H1 (cell line): ENCODE measurements around the gene TOB2. TPM values are rescaled to one million over a fixed set of nuclear protein-coding genes. Genes with fewer than 3 reads are reported as not detected.

Experiments used
- CTCF ChIA-PET: fragments of 300-600 bp; sonication (Branson Sonifier 250); formaldehyde crosslinking; loops from one replicate; lab custom pipeline; 2021; ENCODE audit not compliant: partially characterized antibody; lab: Charles Lee
- POLR2A ChIA-PET: fragments of 300-600 bp; sonication (Branson Sonifier 250); formaldehyde crosslinking; loops from one replicate; lab custom pipeline; 2021; ENCODE audit warnings: inconsistent platforms; ENCODE audit not compliant: partially characterized antibody; lab: Charles Lee
- DNase-seq, 2 experiments: peaks; one replicate each; pipeline versions ENCODE4 v3.0.0 to v3.0.0-alpha.2; 2010 to 2022; ENCODE audit warnings: low spot score in 2 of 2, low read depth in 1 of 2, mixed read lengths in 1 of 2
- FAIRE-seq: peaks from 2 replicates; lab custom pipeline; 2011; peaks lifted over from hg19 to GRCh38; lab: Jason Lieb, UNC
- H2AFZ ChIP-seq: 2 replicates; pipeline ENCODE4 v1.8.1; 2012; ENCODE audit warnings: low read length, inconsistent platforms
- H2AK5ac ChIP-seq: 2 replicates; pipeline ENCODE4 v1.6.1; 2013; ENCODE audit warnings: low read depth, low read length
- H2BK120ac ChIP-seq: replicated peaks from 2 replicates; pipeline ENCODE3; 2013; ENCODE audit warnings: low read depth, low read length, inconsistent platforms
- H2BK12ac ChIP-seq: 2 replicates; pipeline ENCODE4 v1.6.1; 2013; ENCODE audit warnings: low read depth, low read length
- H2BK15ac ChIP-seq: 2 replicates; pipeline ENCODE4 v1.6.1; 2013; ENCODE audit warnings: low read length
- H2BK20ac ChIP-seq: 2 replicates; pipeline ENCODE4 v1.6.1; 2013; ENCODE audit warnings: low read length
- H2BK5ac ChIP-seq: 2 replicates; pipeline ENCODE4 v1.6.1; 2013; ENCODE audit warnings: low read depth, low read length
- H3K14ac ChIP-seq: 2 replicates; pipeline ENCODE4 v1.6.1; 2013; ENCODE audit warnings: inconsistent platforms; ENCODE audit not compliant: insufficient read length
- H3K18ac ChIP-seq: 2 replicates; pipeline ENCODE4 v1.6.1; 2013; ENCODE audit warnings: low read length; ENCODE audit errors: extremely low read depth
- H3K23ac ChIP-seq: 2 replicates; pipeline ENCODE4 v1.6.1; 2013; ENCODE audit warnings: inconsistent platforms; ENCODE audit not compliant: insufficient read length
- H3K23me2 ChIP-seq: 2 replicates; pipeline ENCODE4 v1.6.1; 2013; ENCODE audit warnings: low read depth, low read length
- H3K27ac ChIP-seq: 2 replicates; pipeline ENCODE4 v1.6.1; 2011; ENCODE audit warnings: low read depth, low read length, inconsistent platforms
- H3K27me3 ChIP-seq, 4 experiments: replicated peaks in 1 of 4; 1 replicate in 1 of 4; 2 replicates in 3 of 4; pipeline versions ENCODE4 v1.6.1 to v1.8.1; 2011 to 2013; ENCODE audit warnings: low read length in 3 of 4, mild to moderate bottlenecking in 3 of 4, inconsistent platforms in 2 of 4, mixed read lengths in 2 of 4, moderate library complexity in 1 of 4; ENCODE audit not compliant: control insufficient read depth in 3 of 4, insufficient read depth in 3 of 4; ENCODE audit errors: extremely low read depth in 1 of 4
- H3K36me3 ChIP-seq, 4 experiments: 2 replicates each; pipeline versions ENCODE4 v1.6.1 to v1.8.1; 2011 to 2013; ENCODE audit warnings: mild to moderate bottlenecking in 4 of 4, low read length in 3 of 4, moderate library complexity in 2 of 4, control low read depth in 1 of 4, inconsistent platforms in 1 of 4; ENCODE audit not compliant: insufficient read depth in 4 of 4, control insufficient read depth in 2 of 4
- H3K4ac ChIP-seq: replicated peaks from 2 replicates; pipeline ENCODE3; 2013; ENCODE audit warnings: low read length, low read depth, mixed read lengths, inconsistent platforms; ENCODE audit not compliant: insufficient read length
- H3K4me1 ChIP-seq, 4 experiments: replicated peaks in 1 of 4; 1 replicate in 1 of 4; 2 replicates in 3 of 4; pipeline versions ENCODE4 v1.6.1 to v1.8.1; 2011 to 2013; ENCODE audit warnings: low read length in 3 of 4, inconsistent platforms in 2 of 4, mixed read lengths in 1 of 4; ENCODE audit not compliant: insufficient read depth in 4 of 4, control insufficient read depth in 3 of 4
- H3K4me2 ChIP-seq, 2 experiments: 2 replicates each; pipeline versions ENCODE4 v1.6.1 to v1.8.1; 2011 to 2013; ENCODE audit warnings: low read depth in 2 of 2, low read length in 2 of 2, control low read depth in 1 of 2, inconsistent platforms in 1 of 2, mild to moderate bottlenecking in 1 of 2; ENCODE audit not compliant: insufficient read depth in 1 of 2
- H3K4me3 ChIP-seq, 4 experiments: fragments of 200-600, 300-600 bp in 1 of 4; sonication (generic), shearing (Covaris generic), sonication (Bioruptor Twin) in 1 of 4; 2 replicates each; pipeline versions ENCODE4 v1.5.1 to v1.8.1; 2011 to 2016; ENCODE audit warnings: low read length in 4 of 4, low read depth in 3 of 4, control low read depth in 2 of 4, inconsistent platforms in 2 of 4, mild to moderate bottlenecking in 2 of 4, mixed read lengths in 1 of 4, moderate library complexity in 1 of 4; ENCODE audit not compliant: insufficient read depth in 2 of 4; ENCODE audit errors: extremely low read depth in 1 of 4
- H3K56ac ChIP-seq: replicated peaks from 2 replicates; pipeline ENCODE3; 2013; ENCODE audit warnings: low read depth, mild to moderate bottlenecking, mixed read lengths, low read length, inconsistent platforms; ENCODE audit not compliant: insufficient read length
- H3K79me1 ChIP-seq: 2 replicates; pipeline ENCODE4 v1.6.1; 2013; ENCODE audit warnings: low read depth, low read length, control low read depth
- H3K79me2 ChIP-seq, 2 experiments: 2 replicates each; pipeline versions ENCODE4 v1.6.1 to v1.8.1; 2012 to 2013; ENCODE audit warnings: low read length in 2 of 2, mild to moderate bottlenecking in 2 of 2, inconsistent platforms in 1 of 2; ENCODE audit not compliant: insufficient read depth in 2 of 2, control insufficient read depth in 1 of 2
- H3K9ac ChIP-seq, 4 experiments: replicated peaks in 1 of 4; 1 replicate in 1 of 4; 2 replicates in 3 of 4; pipeline versions ENCODE4 v1.6.1 to v1.8.1; 2011 to 2013; ENCODE audit warnings: low read depth in 3 of 4, low read length in 3 of 4, control low read depth in 2 of 4, mild to moderate bottlenecking in 2 of 4, moderate library complexity in 2 of 4, inconsistent platforms in 1 of 4; ENCODE audit errors: extremely low read depth in 1 of 4
- H3K9me3 ChIP-seq, 2 experiments: 2 replicates each; pipeline versions ENCODE4 v1.6.1 to v1.8.1; 2012 to 2013; ENCODE audit warnings: mild to moderate bottlenecking in 2 of 2, moderate library complexity in 2 of 2, control low read depth in 1 of 2, inconsistent platforms in 1 of 2, low read depth in 1 of 2, low read length in 1 of 2, mixed read lengths in 1 of 2; ENCODE audit not compliant: insufficient read depth in 2 of 2
- H4K20me1 ChIP-seq, 2 experiments: replicated peaks in 1 of 2; 2 replicates each; pipeline versions ENCODE3 to v1.8.1; 2011 to 2013; ENCODE audit warnings: inconsistent platforms in 2 of 2, low read length in 2 of 2, mild to moderate bottlenecking in 1 of 2; ENCODE audit not compliant: insufficient read depth in 2 of 2, control insufficient read depth in 1 of 2
- H4K5ac ChIP-seq: 2 replicates; pipeline ENCODE4 v1.6.1; 2013; ENCODE audit warnings: low read length, low read depth, mixed read lengths, inconsistent platforms; ENCODE audit not compliant: insufficient read length
- H4K8ac ChIP-seq: 2 replicates; pipeline ENCODE4 v1.8.0; 2013; ENCODE audit warnings: mild to moderate bottlenecking, moderate library complexity, low read length, inconsistent platforms; ENCODE audit not compliant: insufficient read depth; ENCODE audit errors: extremely low read depth
- H4K91ac ChIP-seq: replicated peaks from 2 replicates; pipeline ENCODE3; 2013; ENCODE audit warnings: low read length, mixed read lengths, inconsistent platforms; ENCODE audit not compliant: insufficient read length
- BCL11A ChIP-seq, 2 experiments: IDR thresholded peaks; one replicate each; pipeline ENCODE4 v1.6.1; 2011; ENCODE audit warnings: low read depth in 2 of 2, low read length in 2 of 2, mild to moderate bottlenecking in 2 of 2
- WGBS, 2 experiments: shearing (Covaris generic) in 1 of 2; methylation state at CpG; one replicate each; pipeline versions ENCODE4 v1.1.6 to v1.1.7; 2013 to 2015; ENCODE audit warnings: low lambda C conversion rate in 2 of 2, mixed read lengths in 2 of 2, inconsistent platforms in 1 of 2, low coverage in 1 of 2, missing lambda C conversion rate in 1 of 2; ENCODE audit not compliant: insufficient replicate concordance in 2 of 2, insufficient coverage in 1 of 2, insufficient read length in 1 of 2; ENCODE audit errors: extremely low coverage in 1 of 2, missing lambda C conversion rate in 1 of 2; 5-methylcytosine and 5-hydroxymethylcytosine counted together
- polyA plus RNA-seq, 7 experiments: library from polyadenylated mRNA; depleted of rRNA in 3 of 7; stranded (reverse) in 5 of 7; unstranded in 2 of 7; fragments of >200 nt in 5 of 7; fragments of 200-250 nt in 2 of 7; gene quantifications; 1 replicate in 5 of 7; 2 replicates in 1 of 7; 4 replicates in 1 of 7; pipeline versions ENCODE4 v1.2.1 to v1.2.3, GENCODE V29; 2011 to 2013; ENCODE audit warnings: missing spikeins in 2 of 7, mixed read lengths in 2 of 7
- total RNA-seq: library from RNA; stranded (reverse); fragmentation: NEBNext Ultra II Directional; extraction: Animal tissue kit (Norgen Biotek cat#: 25700); gene quantifications from 2 replicates; pipeline ENCODE4 v1.2.1, GENCODE V29; 2021

The TOB2 gene
- total and polyA plus RNA-seq, 2 of the 8 experiments (the other 6 are each of a cell fraction or from before 2014, with no cell fraction given): 27.0 to 54.1 TPM

- H3K14ac ChIP-seq: no peak overlapping the region
- H3K36me3 ChIP-seq: no peaks in the 10 kb centered on the region; a peak in 1 of 8 replicates
- H3K79me2 ChIP-seq: peaks cover 3 to 76% of the 10 kb centered on the region in 2 experiments; a peak in 3 of 4 replicates
- H3K18ac ChIP-seq: peak overlapping the region; percentile 88
- H2BK12ac ChIP-seq: peak overlapping the region; percentile 64
- H2BK20ac ChIP-seq: peak overlapping the region; percentile 96; the same call in 1 of the 2 replicates
- peak overlapping the region; percentile 37; the same call in 1 of the 2 replicates for H2BK5ac ChIP-seq
- peak overlapping the region; percentile 65; the same call in 1 of the 2 replicates for H2BK15ac ChIP-seq
- H2BK120ac ChIP-seq: peak overlapping the region; percentile 86
- peak overlapping the region; percentile 29 for H3K4ac ChIP-seq
- ChIA-PET POLR2A (interaction anchor here (0.7 to 30.6 kb wide), 9 partner anchors 8 to 100 kb away, joined by 3 to 887 read pairs (median 8); partner anchors contain the start of genes ACO2, PHF5A, TEF and TOB2), CTCF (interaction anchor here (0.6 to 7.8 kb wide), 10 partner anchors 8 to 87 kb away, joined by 3 to 79 read pairs (median 10); partner anchors contain the start of genes ACO2 and PHF5A)
- H3K4me3 ChIP-seq: peak overlapping the region in 1 of 4 experiments; percentile 15; a peak in 2 of 8 replicates
- DNase-seq (no peak), FAIRE-seq (no peak)
- peak overlapping the region; percentile 86 for H4K91ac ChIP-seq
- peaks cover 24 to 39% (median 26%) of the 10 kb centered on the region in 4 experiments for H3K4me1 ChIP-seq
- no peak overlapping the region for H2AFZ ChIP-seq
- no peak overlapping the region for H3K9ac ChIP-seq
- peaks cover 4 to 24% of the 10 kb centered on the region in 2 experiments for H4K20me1 ChIP-seq
- WGBS, 2 experiments: 89% methylated on average over 15 of the region's 15 CpGs; no CpG with 5 or more reads in 1 of the 2 experiments
- H3K79me1 ChIP-seq: peaks cover 28% of the 10 kb centered on the region
- H4K5ac ChIP-seq: peak overlapping the region; percentile 53
- peak overlapping the region; percentile 57 to 67 for H3K4me2 ChIP-seq
- H2AK5ac ChIP-seq: peak overlapping the region; percentile 95
- H3K23me2 ChIP-seq: no peaks in the 10 kb centered on the region
- H3K23ac ChIP-seq: no peak overlapping the region
- H4K8ac ChIP-seq: no peak overlapping the region
- peak overlapping the region; percentile 11 for H3K56ac ChIP-seq
- no peaks in the 10 kb centered on the region for H3K27me3 ChIP-seq
- H3K9me3 ChIP-seq: no peaks in the 10 kb centered on the region
- peak overlapping the region; percentile 46; the same call in 1 of the 2 replicates for H3K27ac ChIP-seq
- TF ChIP-seq BCL11A (IDR thresholded peaks at IDR 0.05; ENCODE audit: low read depth in 2 of 2, low read length in 2 of 2): no peak
Measured at GRCh38 chr22:41481131-41481830, 34.7 kb upstream of the TOB2 start.
